Thoracic aorta (tissue), 2 donors: Measurements from ENCODE around the gene CMIP. TPM values are rescaled to one million over a fixed set of nuclear protein-coding genes. Genes with fewer than 3 reads are reported as not detected.
"Not testable (repeated sequence)": the region's sequence is repeated elsewhere in the genome, so short reads cannot be mapped to it uniquely, and the experiment has no call there.

Experiments
- ATAC-seq: fragments of 150-250 bp; one replicate; pipeline ENCODE4 v1.8.0; 2017; ENCODE audit warnings: low read depth; ENCODE audit not compliant: insufficient number of reproducible peaks, low FRiP score
- DNase-seq: peaks from one replicate; pipeline ENCODE4 v3.0.0-alpha.2; 2020; ENCODE audit warnings: low spot score
- H3K27ac ChIP-seq, 2 donors: fragments of 200-600 bp; sonication (generic); 1 replicate in 1 of 2; 2 replicates in 1 of 2; pipeline ENCODE4 v1.5.1; 2016; ENCODE audit warnings: mild to moderate bottlenecking in 2 of 2, moderate library complexity in 2 of 2
- H3K27me3 ChIP-seq: fragments of 200-600 bp; sonication (generic); replicated peaks from 2 replicates; pipeline ENCODE4 v1.6.0; 2016; ENCODE audit warnings: mild to moderate bottlenecking; ENCODE audit not compliant: insufficient read depth
- H3K36me3 ChIP-seq: fragments of 200-600 bp; sonication (generic); one replicate; pipeline ENCODE4 v1.5.1; 2016
- H3K4me1 ChIP-seq, 2 donors: fragments of 200-600 bp; sonication (generic); 1 replicate in 1 of 2; 2 replicates in 1 of 2; pipeline versions ENCODE4 v1.5.1 to v1.6.0; 2016; ENCODE audit warnings: low read depth in 2 of 2, mild to moderate bottlenecking in 1 of 2; ENCODE audit not compliant: control insufficient read depth in 1 of 2
- H3K4me3 ChIP-seq: fragments of 200-600 bp; sonication (generic); 2 replicates; pipeline ENCODE4 v1.5.1; 2016; ENCODE audit warnings: mild to moderate bottlenecking
- H3K9me3 ChIP-seq: fragments of 200-600 bp; sonication (generic); 2 replicates; pipeline ENCODE4 v1.5.1; 2016
- total RNA-seq, 2 donors: library from RNA; depleted of rRNA; stranded (reverse); fragments of >200 nt; gene quantifications; one replicate each; pipeline versions ENCODE4 v1.1.0 to v1.2.3, GENCODE V29; 2016
- TF ChIP-seq, protein P1 (sequence below): fragments of 200-600 bp; sonication (generic); IDR thresholded peaks from one replicate; pipeline ENCODE4 v1.5.1; 2019; ENCODE audit warnings: antibody characterized with exemption

The CMIP gene
- total RNA-seq, 2 donors from 2014 or later, result 20.8 to 46.8 TPM

DNA sequence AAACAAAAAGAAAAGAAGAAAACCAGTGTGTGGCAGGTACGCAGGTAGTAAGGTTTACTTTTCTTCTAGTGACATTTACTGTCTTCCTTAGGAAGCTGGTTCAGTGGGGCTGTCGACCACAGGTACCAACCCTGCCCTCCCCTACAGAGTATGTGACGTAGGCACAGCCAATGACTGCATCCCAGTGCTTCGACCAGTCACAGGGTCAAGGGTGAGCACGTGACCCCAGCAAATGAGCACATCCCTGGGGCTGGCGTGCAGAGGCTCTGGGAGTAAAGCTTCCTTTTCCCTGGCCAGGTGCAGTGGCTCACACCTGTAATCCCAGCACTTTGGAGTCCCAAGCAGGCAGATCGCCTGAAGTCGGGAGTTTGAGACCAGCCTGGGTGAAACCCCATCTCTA, 295.6 kb downstream of the CMIP start:
- DNase-seq (no peak), ATAC-seq (no peak)
- Histone ChIP-seq H3K27me3 (no peaks in the 10 kb centered on the region), H3K27ac (no peak overlapping the region), H3K9me3 (no peaks in the 10 kb centered on the region), H3K36me3 (no peaks in the 10 kb centered on the region), H3K4me1 (peaks cover 0 to 9% of the 10 kb centered on the region in 2 donors), H3K4me3 (no peak overlapping the region)
- TF ChIP-seq, protein P1, sequence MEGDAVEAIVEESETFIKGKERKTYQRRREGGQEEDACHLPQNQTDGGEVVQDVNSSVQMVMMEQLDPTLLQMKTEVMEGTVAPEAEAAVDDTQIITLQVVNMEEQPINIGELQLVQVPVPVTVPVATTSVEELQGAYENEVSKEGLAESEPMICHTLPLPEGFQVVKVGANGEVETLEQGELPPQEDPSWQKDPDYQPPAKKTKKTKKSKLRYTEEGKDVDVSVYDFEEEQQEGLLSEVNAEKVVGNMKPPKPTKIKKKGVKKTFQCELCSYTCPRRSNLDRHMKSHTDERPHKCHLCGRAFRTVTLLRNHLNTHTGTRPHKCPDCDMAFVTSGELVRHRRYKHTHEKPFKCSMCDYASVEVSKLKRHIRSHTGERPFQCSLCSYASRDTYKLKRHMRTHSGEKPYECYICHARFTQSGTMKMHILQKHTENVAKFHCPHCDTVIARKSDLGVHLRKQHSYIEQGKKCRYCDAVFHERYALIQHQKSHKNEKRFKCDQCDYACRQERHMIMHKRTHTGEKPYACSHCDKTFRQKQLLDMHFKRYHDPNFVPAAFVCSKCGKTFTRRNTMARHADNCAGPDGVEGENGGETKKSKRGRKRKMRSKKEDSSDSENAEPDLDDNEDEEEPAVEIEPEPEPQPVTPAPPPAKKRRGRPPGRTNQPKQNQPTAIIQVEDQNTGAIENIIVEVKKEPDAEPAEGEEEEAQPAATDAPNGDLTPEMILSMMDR, result no peak

DNA sequence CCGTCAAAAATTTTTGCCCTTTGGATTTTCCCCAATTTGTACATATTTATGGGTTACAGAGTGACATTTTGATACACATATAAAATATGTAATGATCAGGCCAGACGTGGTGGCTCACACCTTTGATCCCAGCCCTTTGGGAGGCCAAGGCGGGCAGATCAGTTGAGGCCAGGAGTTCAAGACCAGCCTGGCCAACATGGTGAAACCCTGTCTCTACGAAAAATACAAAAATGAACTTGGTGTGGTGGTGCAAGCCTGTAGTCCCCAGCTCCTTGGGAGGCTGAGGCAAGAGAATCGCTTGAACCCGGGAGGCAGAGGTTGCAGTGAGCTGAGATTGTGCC, 296.8 kb downstream of the CMIP start:
- ATAC-seq, H3K36me3 ChIP-seq: not testable (repeated sequence)

DNA sequence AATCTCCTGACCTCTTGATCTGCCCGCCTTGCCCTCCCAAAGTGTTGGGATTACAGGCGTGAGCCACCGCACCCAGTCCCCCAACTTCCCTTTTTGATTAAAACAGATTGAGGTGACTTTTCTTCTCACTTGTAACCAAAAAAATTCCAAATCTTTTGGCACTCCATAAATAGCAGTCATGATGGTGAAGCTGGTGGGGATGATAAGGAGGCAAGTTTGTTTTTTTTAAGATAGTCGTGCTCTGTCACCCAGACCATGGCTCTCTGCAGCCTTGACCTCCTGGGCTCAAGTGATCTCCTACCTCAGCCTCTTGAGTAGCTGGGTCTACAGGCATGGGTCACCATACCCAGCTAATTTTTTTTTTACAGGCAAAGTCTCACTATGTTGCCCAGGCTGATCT, 299.8 kb downstream of the CMIP start:
- ATAC-seq, result no peak
- Histone ChIP-seq H3K27me3 (no peaks in the 10 kb centered on the region), H3K4me1 (peaks cover 2 to 7% of the 10 kb centered on the region in 2 donors), H3K9me3 (no peaks in the 10 kb centered on the region), H3K27ac (no peak overlapping the region), H3K4me3 (no peak overlapping the region), H3K36me3 (no peaks in the 10 kb centered on the region)
- TF ChIP-seq, protein P1, result no peak
- no peak for DNase-seq

More for the DNA sequence above, 296.8 kb downstream of the CMIP start:
- peaks cover 2 to 17% of the 10 kb centered on the region in 2 donors for H3K4me1 ChIP-seq
- not testable (repeated sequence) for H3K27ac ChIP-seq, H3K9me3 ChIP-seq, DNase-seq, H3K4me3 ChIP-seq, H3K27me3 ChIP-seq

DNA sequence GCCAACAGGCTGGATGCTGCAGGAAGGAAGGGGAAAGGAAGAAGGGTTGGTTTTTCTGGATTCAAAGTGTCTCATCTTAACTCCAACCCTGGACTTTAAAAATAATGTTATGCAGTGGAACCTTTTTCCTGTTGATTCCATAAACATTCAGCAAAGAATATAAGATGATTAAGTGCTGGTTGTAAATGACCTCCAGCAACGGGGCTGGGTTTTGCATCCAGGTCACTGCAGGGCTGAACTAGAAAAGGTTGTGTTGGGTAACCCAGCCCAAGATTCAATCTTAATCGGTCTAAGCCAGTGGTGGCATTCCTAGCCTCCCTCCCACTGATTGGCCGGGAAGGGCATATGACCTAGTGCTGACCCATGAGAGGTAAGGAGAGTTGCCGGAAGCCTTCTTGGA, 300.3 kb downstream of the CMIP start:
- no peak for DNase-seq
- Histone ChIP-seq H3K9me3 (no peaks in the 10 kb centered on the region), H3K4me1 (peaks cover 2 to 7% of the 10 kb centered on the region in 2 donors), H3K27ac (no peak overlapping the region), H3K36me3 (no peaks in the 10 kb centered on the region), H3K27me3 (no peaks in the 10 kb centered on the region), H3K4me3 (no peak overlapping the region)
- TF ChIP-seq, protein P1, result no peak
- no peak for ATAC-seq

DNA sequence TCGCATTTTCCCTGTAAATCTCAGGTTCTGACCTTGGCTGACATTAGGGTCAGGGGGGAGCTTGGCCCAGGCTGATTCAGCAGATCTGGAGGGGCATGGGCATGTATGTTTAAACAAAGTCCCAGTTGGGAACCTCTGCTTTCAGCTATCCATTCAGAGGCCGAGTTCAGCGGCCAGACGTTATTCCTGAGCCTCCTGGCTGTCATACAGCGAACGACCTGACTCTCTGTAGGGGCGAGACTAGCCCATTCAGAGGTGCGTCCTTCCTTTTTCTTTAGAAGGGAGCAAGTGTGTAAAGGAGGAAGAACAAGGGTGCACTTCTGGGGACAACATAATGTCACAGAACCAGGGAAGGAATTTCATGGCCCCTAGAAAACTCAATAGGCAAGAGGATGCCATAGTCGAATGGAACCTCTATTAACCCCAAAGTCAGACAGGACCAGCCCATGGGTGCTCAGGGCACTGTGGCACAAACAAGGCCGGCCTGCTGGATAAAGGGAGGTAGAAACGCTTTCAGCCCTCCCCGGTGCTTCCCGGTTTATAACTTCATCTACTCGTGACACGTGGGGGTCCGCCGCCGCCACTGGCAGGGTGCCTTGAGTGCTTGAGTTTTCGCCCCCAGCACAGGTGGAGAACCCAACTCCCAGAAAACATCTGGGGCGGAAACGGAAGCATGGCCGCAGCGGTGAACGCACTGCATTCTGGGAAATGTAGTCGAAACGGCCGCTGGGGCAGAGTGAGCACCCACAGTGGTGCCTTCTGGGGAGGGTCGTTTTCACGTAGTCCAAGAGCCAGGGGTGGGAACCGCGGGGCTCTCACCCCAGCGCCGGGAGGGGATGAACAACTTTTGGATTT, 301.3 kb downstream of the CMIP start:
- no peak overlapping the region for H3K27ac ChIP-seq
- DNase-seq, result no peak
- H3K27me3 ChIP-seq, result no peaks in the 10 kb centered on the region
- no peak for ATAC-seq
- H3K36me3 ChIP-seq, result no peaks in the 10 kb centered on the region
- H3K9me3 ChIP-seq, result no peaks in the 10 kb centered on the region
- peak overlapping the region; percentile 62 for H3K4me3 ChIP-seq
- TF ChIP-seq, protein P1, result no peak
- H3K4me1 ChIP-seq, result peaks cover 2 to 7% of the 10 kb centered on the region in 2 donors
